Fibroblast of skin of left biceps (primary cell): ENCODE measurements around the gene HOXC11.

Source experiments
- DNase-seq, 2 experiments: peaks; one replicate each; pipeline ENCODE4 v3.0.0-alpha.2; 2013; ENCODE audit warnings: low read depth in 2 of 2

The HOXC11 gene

DNA sequence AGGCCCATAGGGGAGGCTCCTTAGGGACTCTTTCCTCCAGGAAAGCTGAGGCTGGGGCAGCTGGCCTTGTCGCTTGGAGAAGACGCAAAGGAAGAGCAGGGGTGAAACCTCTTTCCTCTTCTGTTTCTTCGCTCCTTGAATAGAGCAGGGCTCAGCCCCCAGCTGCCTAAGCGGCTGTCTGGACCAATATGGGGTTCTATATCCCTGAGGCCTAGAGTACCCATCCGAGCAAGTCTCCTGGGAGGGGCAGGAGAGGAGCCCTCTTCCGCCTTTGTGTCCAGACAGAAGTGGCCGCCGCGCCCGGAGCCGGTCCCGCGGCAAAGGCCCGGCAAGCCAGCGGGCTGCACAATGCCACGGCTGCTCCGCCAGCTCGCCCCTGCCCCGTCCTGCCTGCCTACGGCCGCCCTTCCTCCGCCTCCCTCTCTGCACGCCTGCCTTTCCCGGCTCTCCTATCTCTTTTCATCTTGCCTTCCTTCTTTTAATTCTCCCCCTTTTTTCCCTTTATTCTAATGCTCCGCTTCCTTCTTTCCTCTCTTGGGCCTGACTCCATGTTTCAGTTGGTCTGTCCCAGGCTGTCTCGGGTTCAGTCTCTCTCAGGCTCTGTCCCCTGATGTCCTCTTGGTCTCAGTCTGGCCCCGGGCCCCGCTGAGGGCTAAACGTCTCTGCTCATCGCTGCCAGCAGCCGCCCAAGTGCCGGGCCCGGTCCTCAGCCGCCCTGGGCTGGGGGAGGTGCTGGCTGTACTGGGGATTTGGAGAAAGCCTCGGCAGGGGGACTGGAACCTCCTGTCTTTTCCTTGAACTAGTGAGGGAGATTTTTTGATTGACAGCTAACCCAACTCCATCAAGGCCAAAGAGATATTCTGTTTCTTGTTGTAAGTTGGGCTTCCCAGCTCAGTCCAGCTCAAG is 24.5 kb downstream of the HOXC11 start:
- DNase-seq = no peak

DNA sequence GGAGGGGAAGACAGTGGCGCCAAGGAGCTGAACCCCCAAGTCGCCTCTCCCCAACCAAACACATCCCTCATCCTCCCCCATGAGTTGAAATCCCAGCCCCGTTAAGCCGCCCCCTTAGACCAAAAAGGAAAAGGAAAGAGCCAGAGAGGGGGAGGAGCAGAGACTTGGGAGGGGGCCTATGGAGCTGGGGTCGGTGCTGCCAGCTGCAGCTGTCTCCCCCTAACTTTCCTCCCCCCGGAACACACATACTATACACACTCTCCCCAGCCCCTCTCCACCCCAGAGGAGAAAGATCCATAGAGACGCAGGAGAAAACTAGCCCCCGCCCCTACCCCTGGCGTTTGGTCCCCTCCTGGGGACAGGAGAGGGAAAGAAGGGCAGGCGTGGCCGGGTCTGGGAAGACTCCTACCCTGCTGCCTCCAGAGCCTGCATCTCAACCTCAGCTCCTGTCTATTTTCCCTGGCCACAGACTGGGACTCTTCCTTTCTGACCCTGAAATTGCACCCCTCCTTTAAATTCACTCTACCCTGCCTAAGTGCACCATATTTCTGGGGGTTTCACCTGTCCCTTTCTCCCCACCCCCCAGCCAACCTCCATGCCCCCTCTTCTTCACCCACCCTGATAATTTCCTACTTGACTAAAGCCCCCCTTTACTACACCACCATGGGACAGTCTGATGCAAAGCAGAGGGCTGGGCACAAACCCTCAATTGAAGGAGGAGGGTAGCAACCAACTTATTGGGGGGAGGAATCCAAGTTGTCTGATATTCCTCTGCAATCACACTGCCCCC is 25.4 kb downstream of the HOXC11 start:
- no peak for DNase-seq

DNA sequence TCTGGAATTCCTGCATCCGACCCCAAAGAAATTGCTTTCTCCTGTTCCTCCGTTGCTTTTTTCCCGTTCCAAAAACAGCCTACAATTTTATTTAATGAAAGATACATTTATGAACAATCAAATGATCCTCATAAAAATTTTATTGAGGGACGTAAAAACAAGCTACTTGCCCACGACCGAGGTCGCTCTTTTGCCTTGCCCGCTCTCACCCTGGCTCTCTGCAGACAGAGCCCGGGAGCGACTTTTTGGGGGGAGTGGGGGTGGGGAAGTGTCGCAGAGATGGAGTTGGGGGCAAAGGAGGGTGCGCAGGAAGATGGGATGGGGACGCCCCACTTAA is 25.9 kb downstream of the HOXC11 start:
- DNase-seq = no peak

- DNase-seq = peak; percentile 80 to 85
Observed at GRCh38 chr12:53999559-54000115, 26.7 kb downstream of the HOXC11 start.

- no peak for DNase-seq
Observed at GRCh38 chr12:54000116-54001114, 27.5 kb downstream of the HOXC11 start, which contains the start of gene HOXC9. Gene HOXC9, plus strand, starts transcription at chr12:54000161. Its CDS starts 28 bp downstream, at chr12:54000189.

GRCh38 chr12:54001283-54002187 is 28.6 kb downstream of the HOXC11 start:
- DNase-seq = no peak

- DNase-seq = no peak
Observed at GRCh38 chr12:54002278-54002914, 29.5 kb downstream of the HOXC11 start.

- no peak for DNase-seq
Observed at GRCh38 chr12:54002915-54003389, 30.0 kb downstream of the HOXC11 start.

GRCh38 chr12:54003625-54004024 is 30.7 kb downstream of the HOXC11 start:
- DNase-seq = no peak

DNA sequence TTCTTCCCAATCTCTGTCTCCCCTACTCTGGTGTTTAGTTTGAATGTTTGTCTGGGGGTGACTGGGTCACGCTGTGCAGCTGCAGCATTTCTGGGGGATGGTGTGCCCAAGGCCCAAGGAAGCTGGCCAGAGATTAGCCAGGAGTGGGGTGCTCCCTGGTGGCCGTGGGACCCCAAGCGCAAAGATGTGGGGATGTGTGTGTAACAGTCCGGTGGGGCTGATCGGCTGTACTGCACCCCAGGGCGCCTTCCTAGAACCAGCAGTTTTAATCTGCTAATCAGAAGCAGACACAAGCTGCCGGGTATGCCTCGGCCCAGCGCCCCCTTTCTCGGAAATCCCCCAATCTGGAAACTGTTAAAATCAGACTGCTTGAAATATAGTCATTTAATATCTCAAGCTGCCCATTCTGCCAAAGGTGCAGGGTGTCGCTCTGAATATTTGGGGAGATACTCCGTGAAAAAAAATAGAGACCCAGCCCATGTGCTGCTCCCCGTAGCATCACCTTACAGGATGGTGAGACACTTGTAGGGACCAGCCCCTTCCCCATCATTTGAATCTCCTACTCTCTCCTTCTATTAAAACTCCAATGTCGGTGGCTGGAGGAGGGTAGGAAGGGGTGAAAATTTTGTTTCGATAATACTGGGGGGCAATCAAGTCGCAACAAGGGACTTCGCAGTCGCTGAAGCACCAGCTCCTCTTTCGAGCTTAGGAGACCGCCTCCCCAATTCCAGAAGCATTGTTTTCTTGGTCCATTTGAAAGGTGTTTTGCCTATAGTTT is 31.3 kb downstream of the HOXC11 start:
- no peak for DNase-seq

DNA sequence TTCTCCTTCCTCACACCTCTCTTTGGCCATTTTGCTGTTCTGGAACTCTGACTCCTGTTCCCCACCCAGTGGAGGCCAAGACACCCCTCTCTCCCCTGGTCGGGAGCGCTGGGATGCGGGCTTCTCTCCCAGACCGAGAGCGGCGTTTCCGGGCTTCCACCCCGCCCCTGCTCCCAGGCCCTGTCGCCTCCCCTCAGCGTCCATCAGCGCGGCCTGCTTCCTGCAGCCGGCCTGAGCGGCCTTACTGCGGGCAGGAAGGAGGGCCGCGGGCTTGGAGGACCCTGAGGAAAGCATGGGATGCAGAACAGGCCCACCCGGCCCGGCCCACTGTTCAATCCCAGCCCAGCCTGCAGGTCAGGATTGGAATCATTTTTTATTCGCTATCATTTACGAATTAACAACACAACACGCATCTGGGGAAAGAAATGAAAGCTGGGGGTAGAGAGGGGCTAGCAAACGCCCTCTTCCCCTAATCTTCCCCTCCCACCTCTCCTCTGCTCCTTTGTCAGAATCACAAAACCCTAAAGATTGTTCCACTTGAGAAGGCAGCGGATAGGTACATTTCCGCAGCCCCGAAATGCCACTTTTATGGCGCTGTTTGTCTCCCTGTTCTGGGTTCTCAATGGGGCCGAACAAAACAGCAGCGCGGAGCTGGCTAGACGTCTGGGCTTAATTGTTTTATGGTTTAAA is 32.1 kb downstream of the HOXC11 start:
- no peak for DNase-seq

DNA sequence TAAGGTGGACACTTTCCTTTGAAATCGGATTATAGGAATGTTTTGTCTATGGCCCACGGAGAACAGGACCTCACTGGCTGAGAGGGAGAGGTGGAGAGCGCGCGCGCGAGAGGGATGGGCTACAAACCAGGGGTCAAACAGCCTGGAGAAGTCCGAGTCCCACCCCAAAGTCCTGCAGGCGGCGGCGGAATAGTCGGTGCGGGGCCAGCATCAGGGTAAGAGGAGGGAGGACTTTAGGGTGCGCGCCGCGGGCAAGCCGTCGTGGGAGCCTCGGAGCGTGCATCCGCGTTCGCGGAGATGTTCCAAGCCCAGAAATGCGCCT is 32.6 kb downstream of the HOXC11 start:
- DNase-seq = no peak

DNA sequence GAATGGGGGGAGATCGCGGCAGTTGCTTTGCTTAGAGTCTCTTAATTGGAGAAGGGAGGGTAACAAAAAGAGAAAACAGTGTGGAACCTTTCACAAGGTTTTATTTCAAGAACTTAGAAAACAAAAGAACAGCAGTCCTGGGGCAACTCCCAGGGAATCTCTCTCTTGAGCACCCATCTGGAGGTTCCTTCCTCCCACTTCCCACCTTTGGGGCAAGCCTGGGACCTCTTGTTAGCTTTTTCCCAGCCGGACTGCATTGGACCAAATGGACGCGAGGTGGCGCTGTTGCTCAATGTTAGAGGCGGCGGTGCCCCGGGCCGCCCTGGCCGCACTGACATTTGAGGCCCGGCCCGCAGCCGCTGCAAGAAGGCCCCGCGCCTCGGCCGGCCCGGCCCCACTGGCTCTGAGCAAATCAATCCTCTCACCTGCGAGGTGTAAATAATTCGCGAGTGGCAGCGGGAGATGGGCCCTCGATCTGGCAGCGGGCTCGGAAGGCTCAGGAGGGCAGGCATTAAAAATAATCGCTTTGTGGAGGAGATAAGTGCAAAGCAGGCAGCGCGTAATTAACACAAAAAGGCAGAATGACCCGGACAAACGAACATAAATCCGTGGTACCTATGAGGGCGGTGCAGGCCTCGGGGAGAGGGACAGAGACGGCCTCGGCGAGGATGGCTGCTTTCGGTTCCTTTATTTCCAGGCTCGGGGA is 33.1 kb downstream of the HOXC11 start:
- no peak for DNase-seq

DNA sequence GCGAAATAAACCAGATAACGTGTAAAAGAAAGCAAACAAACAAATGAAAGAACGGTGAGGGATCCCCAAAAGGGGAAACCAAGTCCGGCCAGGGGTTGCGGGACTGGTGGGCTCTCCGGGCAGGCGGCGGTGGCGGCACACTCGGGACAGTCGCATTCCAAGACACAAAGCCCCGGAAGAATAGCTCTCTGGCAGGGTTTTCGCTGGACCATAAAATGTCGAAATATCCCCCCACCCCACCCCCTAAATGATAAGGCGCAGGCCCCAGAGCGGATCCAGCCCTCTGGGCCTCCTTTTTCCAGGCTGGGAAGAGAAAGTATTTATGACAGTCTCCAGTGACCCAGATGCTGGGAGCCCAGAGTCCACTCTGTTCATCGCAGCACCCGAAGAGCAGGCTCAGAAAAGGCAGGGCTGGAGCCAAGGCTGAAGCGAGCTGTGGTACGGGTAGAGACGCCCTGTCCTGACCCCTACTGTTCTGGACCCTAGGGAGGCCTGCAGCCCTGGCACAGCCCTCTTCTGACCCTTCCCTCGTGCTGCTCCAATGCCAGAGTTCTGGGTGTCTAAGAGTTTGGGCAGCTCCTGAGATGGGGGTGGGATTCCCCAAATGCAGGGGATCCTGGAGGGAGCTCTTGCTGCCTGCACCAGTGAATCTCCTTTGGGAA is 33.8 kb downstream of the HOXC11 start:
- no peak for DNase-seq

DNA sequence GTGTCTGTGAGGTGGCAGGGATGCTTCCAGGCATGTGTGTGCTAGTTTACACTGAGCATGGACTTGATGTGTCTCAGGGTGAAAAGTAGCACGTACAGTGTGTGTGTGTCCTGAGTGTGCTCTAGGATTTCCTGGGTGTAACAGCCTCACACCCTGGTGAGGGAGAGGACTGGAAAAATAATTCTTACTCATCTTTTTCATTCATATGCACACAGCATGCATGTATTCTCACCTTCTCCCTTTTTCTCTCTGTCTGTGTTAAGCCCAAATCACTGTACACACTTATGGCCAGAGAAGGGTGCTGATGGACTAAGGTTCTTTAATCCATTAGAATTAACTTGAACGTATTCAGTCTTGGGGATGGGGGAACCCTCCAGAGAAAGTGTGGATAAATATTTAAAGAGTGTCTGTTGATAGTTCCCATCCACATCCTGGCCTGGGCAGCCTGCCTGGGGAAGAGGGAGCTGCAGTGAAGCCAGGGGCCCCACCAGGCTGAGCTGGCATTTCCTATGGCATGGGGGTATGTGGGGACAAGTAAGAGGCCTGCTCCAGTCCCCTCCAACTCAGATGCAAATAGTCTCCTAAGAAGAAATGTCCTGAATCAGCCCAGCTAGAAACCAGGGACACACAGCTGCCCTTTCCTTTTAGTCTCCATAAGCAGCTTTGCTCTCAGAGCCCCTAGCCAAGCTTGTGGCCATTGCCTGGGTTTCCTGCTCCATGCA is 34.8 kb downstream of the HOXC11 start:
- no peak for DNase-seq

DNA sequence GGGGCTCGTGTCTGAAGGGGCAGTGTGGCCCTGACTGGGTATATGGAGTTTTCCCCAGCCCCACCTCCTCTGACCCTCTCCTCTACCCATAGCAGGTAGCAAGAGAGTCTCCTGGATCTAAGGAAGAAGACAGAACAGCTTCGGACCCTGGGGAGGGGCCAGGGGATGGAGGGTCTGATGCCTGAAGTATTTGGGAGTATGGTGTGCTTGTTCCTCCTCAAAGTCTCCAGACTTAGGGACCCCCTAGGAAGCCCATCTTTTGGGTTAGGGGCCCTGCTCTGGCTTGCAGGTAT is 35.3 kb downstream of the HOXC11 start:
- no peak for DNase-seq
